Liver (tissue), 3 donors: ENCODE results near the gene MYRF.

Source experiments
- CTCF ChIP-seq: fragments of 150-350 bp; IDR thresholded peaks from 2 replicates; pipeline ENCODE4 v1.5.1; 2017; ENCODE audit warnings: improper control_type of control experiment, low read depth, low read length; ENCODE audit not compliant: missing input control
- EGR1 ChIP-seq, 2 donors: IDR thresholded peaks; 2 replicates each; pipeline ENCODE4 v1.6.1; 2016 to 2018; ENCODE audit warnings: antibody characterized with exemption in 2 of 2, low read depth in 2 of 2
- donor health status: healthy.
- donor health status: healthy.

GRCh38 chr11:61769169-61769920 is 16.9 kb downstream of the MYRF start:
- TF ChIP-seq CTCF (no peak), EGR1 (IDR thresholded peaks at IDR 0.05; ENCODE audit: low read depth in 2 of 2) (no peak)
